H1 (cell line): ENCODE data around the gene ITM2A.

Experiments
- EZH2 ChIP-seq: fragments of 200-600 bp; sonication (generic); IDR thresholded peaks from 2 replicates; pipeline ENCODE4 v1.7.1; 2012; ENCODE audit warnings: low read depth, mild to moderate bottlenecking, moderate library complexity, low read length, inconsistent platforms; ENCODE audit not compliant: severe bottlenecking
- JUND ChIP-seq: IDR thresholded peaks from 2 replicates; pipeline ENCODE4 v1.6.1; 2011; ENCODE audit warnings: mild to moderate bottlenecking, improper control_type of control experiment, low read length
- POLR2AphosphoS5 ChIP-seq: IDR thresholded peaks from 2 replicates; pipeline ENCODE4 v1.6.1; 2011; ENCODE audit warnings: low read depth, low read length
- RFX5 ChIP-seq: IDR thresholded peaks from 2 replicates; pipeline ENCODE4 v1.6.1; 2011; ENCODE audit warnings: low read depth, low read length, improper control_type of control experiment, borderline replicate concordance
- TF ChIP-seq, protein P1 (sequence below), 3 experiments: IDR thresholded peaks; 1 replicate in 2 of 3; 2 replicates in 1 of 3; pipeline versions ENCODE4 v1.5.1 to v1.6.1; 2011; ENCODE audit warnings: low read length in 3 of 3, mild to moderate bottlenecking in 3 of 3, inconsistent platforms in 2 of 3, low read depth in 1 of 3, moderate library complexity in 1 of 3; ENCODE audit not compliant: insufficient read depth in 1 of 3; ENCODE audit errors: control extremely low read depth in 1 of 3
- TF ChIP-seq, protein P2 (sequence below): IDR thresholded peaks from 2 replicates; pipeline ENCODE4 v1.6.1; 2012; ENCODE audit warnings: low read length, inconsistent platforms

DNA sequence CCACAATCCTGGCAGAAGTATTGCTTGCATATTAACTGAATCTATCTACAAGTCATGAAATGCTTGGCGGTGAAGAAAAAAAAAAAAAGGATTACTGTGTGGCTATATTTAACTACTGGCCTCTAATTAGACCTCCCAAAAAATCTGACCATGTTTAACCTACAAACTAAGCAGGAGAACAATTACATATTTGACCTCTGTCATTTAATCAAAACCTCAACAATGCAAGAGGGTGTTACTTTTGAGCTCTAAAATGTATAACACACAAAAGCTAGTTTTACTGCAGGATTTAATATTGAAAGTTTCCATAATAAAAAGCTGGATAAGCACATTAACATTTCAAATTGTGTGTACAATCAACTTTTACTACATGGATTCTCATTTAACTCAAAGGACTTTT, 1.5 kb downstream of the ITM2A start:
- TF ChIP-seq, protein P1, sequence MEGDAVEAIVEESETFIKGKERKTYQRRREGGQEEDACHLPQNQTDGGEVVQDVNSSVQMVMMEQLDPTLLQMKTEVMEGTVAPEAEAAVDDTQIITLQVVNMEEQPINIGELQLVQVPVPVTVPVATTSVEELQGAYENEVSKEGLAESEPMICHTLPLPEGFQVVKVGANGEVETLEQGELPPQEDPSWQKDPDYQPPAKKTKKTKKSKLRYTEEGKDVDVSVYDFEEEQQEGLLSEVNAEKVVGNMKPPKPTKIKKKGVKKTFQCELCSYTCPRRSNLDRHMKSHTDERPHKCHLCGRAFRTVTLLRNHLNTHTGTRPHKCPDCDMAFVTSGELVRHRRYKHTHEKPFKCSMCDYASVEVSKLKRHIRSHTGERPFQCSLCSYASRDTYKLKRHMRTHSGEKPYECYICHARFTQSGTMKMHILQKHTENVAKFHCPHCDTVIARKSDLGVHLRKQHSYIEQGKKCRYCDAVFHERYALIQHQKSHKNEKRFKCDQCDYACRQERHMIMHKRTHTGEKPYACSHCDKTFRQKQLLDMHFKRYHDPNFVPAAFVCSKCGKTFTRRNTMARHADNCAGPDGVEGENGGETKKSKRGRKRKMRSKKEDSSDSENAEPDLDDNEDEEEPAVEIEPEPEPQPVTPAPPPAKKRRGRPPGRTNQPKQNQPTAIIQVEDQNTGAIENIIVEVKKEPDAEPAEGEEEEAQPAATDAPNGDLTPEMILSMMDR (IDR thresholded peaks at IDR 0.05; ENCODE audit: control extremely low read depth in 1 of 3, insufficient read depth in 1 of 3, low read depth in 1 of 3, low read length in 3 of 3): no peak
- no peak for TF ChIP-seq EZH2
- no peak for TF ChIP-seq POLR2AphosphoS5
- TF ChIP-seq JUND: no peak
- TF ChIP-seq, protein P2, sequence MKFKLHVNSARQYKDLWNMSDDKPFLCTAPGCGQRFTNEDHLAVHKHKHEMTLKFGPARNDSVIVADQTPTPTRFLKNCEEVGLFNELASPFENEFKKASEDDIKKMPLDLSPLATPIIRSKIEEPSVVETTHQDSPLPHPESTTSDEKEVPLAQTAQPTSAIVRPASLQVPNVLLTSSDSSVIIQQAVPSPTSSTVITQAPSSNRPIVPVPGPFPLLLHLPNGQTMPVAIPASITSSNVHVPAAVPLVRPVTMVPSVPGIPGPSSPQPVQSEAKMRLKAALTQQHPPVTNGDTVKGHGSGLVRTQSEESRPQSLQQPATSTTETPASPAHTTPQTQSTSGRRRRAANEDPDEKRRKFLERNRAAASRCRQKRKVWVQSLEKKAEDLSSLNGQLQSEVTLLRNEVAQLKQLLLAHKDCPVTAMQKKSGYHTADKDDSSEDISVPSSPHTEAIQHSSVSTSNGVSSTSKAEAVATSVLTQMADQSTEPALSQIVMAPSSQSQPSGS: no peak
- TF ChIP-seq RFX5: no peak
